Fibroblast of lung (primary cell): Measurements from ENCODE around the gene CDH12.

Experiments
- CTCF ChIP-seq, 2 donors: IDR thresholded peaks in 1 of 2; conservative IDR thresholded peaks in 1 of 2; 1 replicate in 1 of 2; 2 replicates in 1 of 2; pipeline ENCODE4 v1.5.1; 2011 to 2012; ENCODE audit warnings: low read length in 2 of 2, control low read depth in 1 of 2, inconsistent platforms in 1 of 2, low read depth in 1 of 2, mild to moderate bottlenecking in 1 of 2
- EZH2 ChIP-seq: IDR thresholded peaks from 2 replicates; pipeline ENCODE4 v1.5.1; 2012; ENCODE audit warnings: low read length, control low read depth, mild to moderate bottlenecking; ENCODE audit errors: missing control alignments

GRCh38 chr5:22844155-22844554, 9.0 kb downstream of the CDH12 start:
- no peak for TF ChIP-seq EZH2
- TF ChIP-seq CTCF (conservative IDR thresholded peaks at IDR 0.05 in 1 of 2, IDR thresholded peaks at IDR 0.05 in 1 of 2; ENCODE audit: low read depth in 1 of 2, low read length in 2 of 2), result no peak
